Stimulated activated CD4-positive, alpha-beta T cell treated with anti-CD3 and anti-CD28 coated beads, TNF-alpha, amount 100 ng/mL, for 4 hours (primary cell): ENCODE data around the gene HSDL2.
A peak's percentile ranks its signal among the peaks of the same experiment; 100 is the strongest.
"Not testable (repeated sequence)": the region's sequence is repeated elsewhere in the genome, so short reads cannot be mapped to it uniquely, and the experiment has no call there.

Source experiments
- DNase-seq, 3 experiments: peaks; one replicate each; pipeline ENCODE4 v3.0.0-alpha.2; 2020; ENCODE audit warnings: low read depth in 3 of 3

The HSDL2 gene

GRCh38 chr9:112396872-112397271, 17.0 kb downstream of the HSDL2 start:
- no peak for DNase-seq

- no peak for DNase-seq
These were observed 21.4 kb downstream of the HSDL2 start for GRCh38 chr9:112401175-112401815.

GRCh38 chr9:112403614-112404201, 23.8 kb downstream of the HSDL2 start:
- no peak for DNase-seq

- DNase-seq, result no peak
These were observed 24.6 kb downstream of the HSDL2 start for GRCh38 chr9:112404508-112404932.

GRCh38 chr9:112408275-112408674, 28.4 kb downstream of the HSDL2 start:
- DNase-seq, result no peak

- no peak for DNase-seq
These were observed 28.9 kb downstream of the HSDL2 start for GRCh38 chr9:112408819-112409218.

GRCh38 chr9:112409758-112410157, 29.9 kb downstream of the HSDL2 start:
- no peak for DNase-seq

- no peak for DNase-seq
These were observed 31.7 kb downstream of the HSDL2 start for GRCh38 chr9:112411626-112412027.

GRCh38 chr9:112413728-112414127, 33.8 kb downstream of the HSDL2 start:
- DNase-seq, result not testable (repeated sequence)

GRCh38 chr9:112420208-112420607, 40.3 kb downstream of the HSDL2 start:
- no peak for DNase-seq

GRCh38 chr9:112421771-112422222, 41.9 kb downstream of the HSDL2 start:
- no peak for DNase-seq

- no peak for DNase-seq
These were observed 42.7 kb downstream of the HSDL2 start for GRCh38 chr9:112422417-112423148.

GRCh38 chr9:112430006-112430522, 50.2 kb downstream of the HSDL2 start:
- no peak for DNase-seq

GRCh38 chr9:112433499-112434392, 53.8 kb downstream of the HSDL2 start:
- DNase-seq, result no peak

GRCh38 chr9:112434487-112434886, 54.6 kb downstream of the HSDL2 start:
- DNase-seq, result no peak

- DNase-seq, result no peak
These were observed 57.5 kb downstream of the HSDL2 start for GRCh38 chr9:112437406-112437805.

GRCh38 chr9:112439171-112439570, 59.3 kb downstream of the HSDL2 start:
- DNase-seq, result no peak

GRCh38 chr9:112439825-112440224, 59.9 kb downstream of the HSDL2 start:
- DNase-seq, result no peak

- peak in 1 of 3 experiments; percentile 3 for DNase-seq
These were observed 63.3 kb downstream of the HSDL2 start for GRCh38 chr9:112443200-112443599.

- no peak for DNase-seq
These were observed 63.7 kb downstream of the HSDL2 start for GRCh38 chr9:112443636-112444035.

GRCh38 chr9:112445196-112445595, 65.3 kb downstream of the HSDL2 start:
- no peak for DNase-seq

GRCh38 chr9:112446080-112446479, 66.2 kb downstream of the HSDL2 start:
- no peak for DNase-seq
